Ammon's horn (tissue), 1 donor: ENCODE data around the gene CWF19L2.
A peak's percentile ranks its signal among the peaks of the same experiment; 100 is the strongest.

Experiments used
- DNase-seq: peaks from one replicate; pipeline ENCODE4 v3.0.0-alpha.2; 2016; ENCODE audit warnings: low spot score

The CWF19L2 gene

DNA sequence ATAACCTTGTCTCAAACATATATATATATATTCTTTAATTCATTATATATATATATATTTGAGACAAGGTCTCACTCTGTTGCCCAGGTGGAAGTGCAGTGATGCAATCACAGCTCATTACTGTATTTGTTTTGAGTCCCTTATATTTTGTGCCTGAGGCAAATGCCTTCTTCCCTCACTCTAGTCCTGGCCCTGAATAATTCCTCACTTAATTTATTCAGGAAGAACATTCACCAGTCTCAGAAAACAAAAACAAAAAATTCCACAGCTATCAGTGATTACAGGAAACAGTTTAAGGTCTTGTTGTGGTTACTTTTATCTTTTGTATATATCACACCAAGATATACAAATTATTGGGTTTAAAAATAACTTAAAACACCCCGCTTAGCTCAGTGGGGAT lies 155.7 kb downstream of the CWF19L2 start:
- DNase-seq = no peak

DNA sequence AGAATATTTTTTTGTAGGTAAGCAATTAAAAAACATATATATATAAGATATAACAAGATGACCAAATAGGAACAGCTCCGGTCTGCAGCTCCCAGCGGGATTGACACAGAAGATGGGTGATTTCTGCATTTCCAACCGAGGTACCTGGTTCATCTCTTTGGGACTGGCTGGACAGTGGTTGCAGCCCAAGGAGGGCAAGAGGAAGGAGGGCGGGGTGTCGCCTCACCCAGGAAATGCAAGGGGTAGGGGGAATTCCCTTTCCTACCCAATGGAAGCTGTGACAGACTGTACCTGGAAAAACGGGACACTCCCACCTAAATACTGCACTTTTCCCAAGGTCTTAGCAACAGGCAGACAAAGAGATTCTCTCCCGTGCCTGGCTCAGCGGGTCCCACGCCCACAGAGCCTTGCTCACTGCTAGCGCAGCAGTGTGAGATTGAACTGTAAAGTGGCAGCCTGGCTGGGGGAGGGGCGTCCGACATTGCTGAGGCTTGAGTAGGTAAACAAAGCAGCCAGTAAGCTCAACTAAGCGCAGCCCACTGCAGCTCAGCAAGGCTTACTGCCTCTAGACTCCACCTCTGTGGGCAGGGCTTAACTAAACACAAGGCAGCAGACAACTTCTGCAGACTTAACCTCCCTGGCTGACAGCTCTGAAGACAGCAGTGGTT lies 163.8 kb downstream of the CWF19L2 start:
- DNase-seq = peak; percentile 2

- DNase-seq = no peak
These were observed 175.4 kb downstream of the CWF19L2 start for GRCh38 chr11:107282195-107282594.
